KMS-11 (cell line): ENCODE results near the gene CRIM1.

ENCODE experiments used
- H2AFZ ChIP-seq: fragments of 200-600 bp; sonication (generic); 2 replicates; pipeline ENCODE4 v1.6.1; 2016; ENCODE audit warnings: antibody characterized with exemption, mixed run types, low read depth
- H3K27ac ChIP-seq: fragments of 200-600 bp; sonication (generic); 2 replicates; pipeline ENCODE4 v1.6.1; 2016; ENCODE audit warnings: mild to moderate bottlenecking, mixed run types
- H3K27me3 ChIP-seq: fragments of 200-600 bp; sonication (generic); 2 replicates; pipeline ENCODE4 v1.6.1; 2017; ENCODE audit warnings: mild to moderate bottlenecking, low read depth, mixed run types, moderate library complexity; ENCODE audit not compliant: insufficient read depth
- H3K36me3 ChIP-seq: fragments of 200-600 bp; sonication (generic); 2 replicates; pipeline ENCODE4 v1.6.1; 2017; ENCODE audit warnings: mild to moderate bottlenecking, mixed run types; ENCODE audit not compliant: insufficient read depth
- H3K4me1 ChIP-seq: fragments of 200-600 bp; sonication (generic); 2 replicates; pipeline ENCODE4 v1.6.1; 2016; ENCODE audit warnings: mild to moderate bottlenecking, low read depth, mixed run types; ENCODE audit not compliant: poor library complexity, severe bottlenecking
- H3K4me2 ChIP-seq: fragments of 200-600 bp; sonication (generic); 2 replicates; pipeline ENCODE4 v1.7.0; 2016; ENCODE audit warnings: mild to moderate bottlenecking, mixed run types
- H3K4me3 ChIP-seq: fragments of 200-600 bp; sonication (generic); IDR thresholded peaks from 2 replicates; pipeline ENCODE4 v1.6.1; 2017; ENCODE audit warnings: low read depth, low read length, mixed read lengths; ENCODE audit not compliant: insufficient read depth
- H3K79me2 ChIP-seq: fragments of 200-600 bp; sonication (generic); 2 replicates; pipeline ENCODE4 v1.6.1; 2016; ENCODE audit warnings: low read depth, mixed run types; ENCODE audit not compliant: insufficient read depth
- H3K9ac ChIP-seq: fragments of 200-600 bp; sonication (generic); 2 replicates; pipeline ENCODE4 v1.6.1; 2016; ENCODE audit warnings: mild to moderate bottlenecking, mixed run types
- H4K20me1 ChIP-seq: fragments of 200-600 bp; sonication (generic); 2 replicates; pipeline ENCODE4 v1.6.1; 2016; ENCODE audit warnings: mild to moderate bottlenecking, mixed run types; ENCODE audit not compliant: insufficient read depth
- CTCF ChIP-seq: fragments of 200-600 bp; sonication (generic); conservative IDR thresholded peaks from 2 replicates; pipeline ENCODE4 v1.6.1; 2017; ENCODE audit warnings: low read depth, mild to moderate bottlenecking, antibody characterized with exemption, low read length, moderate library complexity, mixed read lengths

The CRIM1 gene

GRCh38 chr2:36330473-36331395 is 24.8 kb upstream of the CRIM1 start:
- Histone ChIP-seq H3K4me3 (no peak overlapping the region), H3K4me1 (no peaks in the 10 kb centered on the region), H3K9ac (no peak overlapping the region), H3K79me2 (no peaks in the 10 kb centered on the region), H3K27ac (no peak overlapping the region), H3K4me2 (no peak overlapping the region), H2AFZ (no peak overlapping the region), H3K27me3 (no peaks in the 10 kb centered on the region), H4K20me1 (no peaks in the 10 kb centered on the region), H3K36me3 (no peaks in the 10 kb centered on the region; the same call in 1 of the 2 replicates)
- TF ChIP-seq CTCF: no peak

GRCh38 chr2:36333350-36334012 is 22.1 kb upstream of the CRIM1 start:
- no peak overlapping the region for H3K4me2 ChIP-seq
- no peak overlapping the region for H3K27ac ChIP-seq
- H3K9ac ChIP-seq: no peak overlapping the region
- no peak overlapping the region for H2AFZ ChIP-seq
- no peaks in the 10 kb centered on the region for H3K79me2 ChIP-seq
- H3K4me1 ChIP-seq: no peaks in the 10 kb centered on the region
- H3K4me3 ChIP-seq: no peak overlapping the region
- H4K20me1 ChIP-seq: no peaks in the 10 kb centered on the region
- no peaks in the 10 kb centered on the region; the same call in 1 of the 2 replicates for H3K36me3 ChIP-seq
- no peak for TF ChIP-seq CTCF
- no peaks in the 10 kb centered on the region for H3K27me3 ChIP-seq

GRCh38 chr2:36335597-36335996 is 20.0 kb upstream of the CRIM1 start:
- no peak overlapping the region for H3K4me2 ChIP-seq
- H3K36me3 ChIP-seq: no peaks in the 10 kb centered on the region
- H3K27me3 ChIP-seq: no peaks in the 10 kb centered on the region
- no peak overlapping the region for H3K9ac ChIP-seq
- no peak overlapping the region for H2AFZ ChIP-seq
- no peak for TF ChIP-seq CTCF
- H4K20me1 ChIP-seq: no peaks in the 10 kb centered on the region
- no peaks in the 10 kb centered on the region for H3K4me1 ChIP-seq
- no peaks in the 10 kb centered on the region for H3K79me2 ChIP-seq
- no peak overlapping the region for H3K4me3 ChIP-seq
- no peak overlapping the region for H3K27ac ChIP-seq

GRCh38 chr2:36336321-36336720 is 19.3 kb upstream of the CRIM1 start:
- Histone ChIP-seq H3K27ac (no peak overlapping the region), H3K4me2 (no peak overlapping the region), H4K20me1 (no peaks in the 10 kb centered on the region), H3K9ac (no peak overlapping the region), H2AFZ (no peak overlapping the region), H3K36me3 (no peaks in the 10 kb centered on the region), H3K4me3 (no peak overlapping the region), H3K79me2 (no peaks in the 10 kb centered on the region), H3K4me1 (no peaks in the 10 kb centered on the region), H3K27me3 (no peaks in the 10 kb centered on the region)
- TF ChIP-seq CTCF: no peak
